ENCODE data around the gene TNIK.

The TNIK gene

DNA sequence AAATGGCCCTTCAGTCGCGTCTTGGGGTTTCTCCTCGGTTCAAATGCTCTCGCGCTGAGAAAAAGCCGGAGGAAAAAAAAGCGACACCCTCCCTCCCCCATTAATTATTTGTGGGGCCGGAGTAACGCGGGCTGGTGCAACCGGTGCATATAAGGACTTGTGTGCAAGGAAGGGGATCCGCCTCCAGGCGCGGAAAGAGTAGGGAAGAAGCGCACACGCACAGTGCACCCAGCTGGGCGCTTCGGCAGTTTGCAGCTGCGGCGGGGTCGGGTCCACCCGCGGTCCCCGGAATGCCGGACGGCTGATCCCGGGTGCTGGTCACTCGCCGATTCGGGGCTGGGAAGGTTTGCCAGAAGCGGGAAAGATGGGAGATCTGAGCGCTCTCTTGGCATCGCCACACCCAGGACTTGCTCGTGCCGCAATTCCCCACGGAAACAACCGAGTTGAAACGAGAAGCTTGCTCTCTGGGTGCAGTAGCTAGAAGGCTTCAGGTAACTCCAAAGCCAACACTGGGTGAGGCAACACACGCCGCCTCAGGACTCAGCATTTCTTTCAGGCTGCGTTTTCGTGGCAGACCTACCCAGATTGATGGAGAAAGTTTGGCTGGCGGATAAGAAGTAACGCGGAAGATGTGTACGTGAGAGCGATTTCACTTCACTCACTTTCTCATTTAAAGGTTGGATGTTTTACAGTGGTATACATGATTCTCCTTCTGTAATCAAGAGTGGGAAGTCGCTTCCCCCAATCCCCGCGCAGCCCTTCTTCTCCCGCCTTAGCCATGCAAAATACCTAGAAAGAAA is 720 bp upstream of the TNIK start:
- intact Hi-C loops (cut with DNase I; ENCODE audit: low total_unique reads) = loop anchor here (5.0 kb wide), 1 partner anchor 274 kb away; no protein-coding TSS in a partner anchor
- peak; percentile 36 to 80 for DNase-seq
- peak overlapping the region; percentile 77 to 81 for H3K27ac ChIP-seq

DNA sequence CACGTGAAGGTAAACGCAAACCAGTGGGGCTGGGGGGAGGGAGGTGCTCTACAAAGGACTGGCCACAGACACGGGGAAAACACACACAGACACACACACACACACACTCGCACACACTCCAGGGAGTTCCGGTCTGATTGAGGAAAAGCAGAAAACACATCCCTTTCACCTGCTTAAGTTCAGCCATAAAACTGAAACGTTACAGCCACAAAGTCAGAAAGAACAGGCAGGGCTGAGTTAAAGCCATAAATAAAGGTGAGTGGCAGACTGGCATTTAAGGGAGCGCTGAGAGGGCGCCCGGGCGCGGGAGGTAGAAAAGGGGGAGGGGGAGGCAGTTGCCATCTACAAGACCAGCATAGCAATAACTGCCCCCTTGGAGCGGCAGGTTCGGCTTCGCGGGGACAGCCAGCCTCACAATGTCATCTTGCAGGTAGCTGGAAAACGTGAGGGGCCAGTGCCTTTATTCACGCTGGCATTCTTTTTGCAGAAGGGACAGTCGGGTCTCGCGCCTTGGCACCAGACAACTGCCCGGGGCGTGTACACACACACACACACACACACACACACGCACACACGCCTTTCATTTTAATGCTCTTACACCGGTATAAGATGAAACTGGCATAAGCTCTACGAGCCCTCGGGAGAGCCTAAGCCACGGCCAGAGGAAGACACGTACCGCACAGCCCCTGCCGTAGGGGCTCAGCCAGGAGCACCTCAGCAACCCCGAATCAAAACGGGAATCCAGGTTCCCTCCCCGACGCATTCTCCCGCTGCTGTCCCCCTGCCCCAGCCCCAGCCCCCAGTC is 866 bp downstream of the TNIK start:
- peaks cover 0 to 25% (median 8%) of the 10 kb centered on the region in 4 donors for H3K4me1 ChIP-seq
- TF ChIP-seq, protein P1, sequence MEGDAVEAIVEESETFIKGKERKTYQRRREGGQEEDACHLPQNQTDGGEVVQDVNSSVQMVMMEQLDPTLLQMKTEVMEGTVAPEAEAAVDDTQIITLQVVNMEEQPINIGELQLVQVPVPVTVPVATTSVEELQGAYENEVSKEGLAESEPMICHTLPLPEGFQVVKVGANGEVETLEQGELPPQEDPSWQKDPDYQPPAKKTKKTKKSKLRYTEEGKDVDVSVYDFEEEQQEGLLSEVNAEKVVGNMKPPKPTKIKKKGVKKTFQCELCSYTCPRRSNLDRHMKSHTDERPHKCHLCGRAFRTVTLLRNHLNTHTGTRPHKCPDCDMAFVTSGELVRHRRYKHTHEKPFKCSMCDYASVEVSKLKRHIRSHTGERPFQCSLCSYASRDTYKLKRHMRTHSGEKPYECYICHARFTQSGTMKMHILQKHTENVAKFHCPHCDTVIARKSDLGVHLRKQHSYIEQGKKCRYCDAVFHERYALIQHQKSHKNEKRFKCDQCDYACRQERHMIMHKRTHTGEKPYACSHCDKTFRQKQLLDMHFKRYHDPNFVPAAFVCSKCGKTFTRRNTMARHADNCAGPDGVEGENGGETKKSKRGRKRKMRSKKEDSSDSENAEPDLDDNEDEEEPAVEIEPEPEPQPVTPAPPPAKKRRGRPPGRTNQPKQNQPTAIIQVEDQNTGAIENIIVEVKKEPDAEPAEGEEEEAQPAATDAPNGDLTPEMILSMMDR (IDR thresholded peaks at IDR 0.05) = no peak
- peak overlapping the region; percentile 83 to 92 for H3K4me3 ChIP-seq
- H3K27ac ChIP-seq = peak overlapping the region; percentile 77 to 81
- H3K27me3 ChIP-seq = no peaks in the 10 kb centered on the region
- intact Hi-C loops (cut with DNase I; ENCODE audit: low total_unique reads) = loop anchor here (10.0 kb wide), 1 partner anchor 115 kb away; no protein-coding TSS in a partner anchor
- H3K36me3 ChIP-seq = no peaks in the 10 kb centered on the region
- DNase-seq = peak in 1 of 2 donors; percentile 67
- H3K9me3 ChIP-seq = no peaks in the 10 kb centered on the region

More for the DNA sequence above, 720 bp upstream of the TNIK start:
- no peaks in the 10 kb centered on the region for H3K36me3 ChIP-seq
- H3K27me3 ChIP-seq = no peaks in the 10 kb centered on the region
- H3K4me3 ChIP-seq = peak overlapping the region; percentile 83 to 92
- H3K4me1 ChIP-seq = peaks cover 0 to 23% (median 8%) of the 10 kb centered on the region in 4 donors
- TF ChIP-seq, protein P1 (IDR thresholded peaks at IDR 0.05) = no peak
- no peaks in the 10 kb centered on the region for H3K9me3 ChIP-seq

DNA sequence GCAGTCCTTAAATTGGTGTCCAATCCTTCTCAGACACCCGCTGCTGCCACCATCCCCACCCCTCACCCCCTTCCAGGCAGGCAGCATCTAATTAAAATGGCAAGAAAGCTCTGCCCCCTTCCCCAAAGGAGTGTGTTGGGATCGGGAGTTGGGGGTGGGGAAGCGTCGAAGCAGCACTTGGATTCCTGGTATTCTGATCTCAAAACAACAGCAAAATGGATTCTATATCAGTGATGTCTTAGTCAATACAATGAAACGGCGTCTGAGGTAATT is 1.4 kb downstream of the TNIK start:
- intact Hi-C loops (cut with DNase I; ENCODE audit: low total_unique reads) = loop anchor here (10.0 kb wide), 1 partner anchor 114 kb away; no protein-coding TSS in a partner anchor
- TF ChIP-seq, protein P1 (IDR thresholded peaks at IDR 0.05) = no peak
- H3K4me1 ChIP-seq = peaks cover 0 to 25% (median 8%) of the 10 kb centered on the region in 4 donors
- H3K27ac ChIP-seq = peak overlapping the region; percentile 77 to 81
- peak overlapping the region; percentile 83 to 92 for H3K4me3 ChIP-seq
- H3K36me3 ChIP-seq = no peaks in the 10 kb centered on the region
- no peaks in the 10 kb centered on the region for H3K9me3 ChIP-seq
- no peak for DNase-seq
- no peaks in the 10 kb centered on the region for H3K27me3 ChIP-seq

DNA sequence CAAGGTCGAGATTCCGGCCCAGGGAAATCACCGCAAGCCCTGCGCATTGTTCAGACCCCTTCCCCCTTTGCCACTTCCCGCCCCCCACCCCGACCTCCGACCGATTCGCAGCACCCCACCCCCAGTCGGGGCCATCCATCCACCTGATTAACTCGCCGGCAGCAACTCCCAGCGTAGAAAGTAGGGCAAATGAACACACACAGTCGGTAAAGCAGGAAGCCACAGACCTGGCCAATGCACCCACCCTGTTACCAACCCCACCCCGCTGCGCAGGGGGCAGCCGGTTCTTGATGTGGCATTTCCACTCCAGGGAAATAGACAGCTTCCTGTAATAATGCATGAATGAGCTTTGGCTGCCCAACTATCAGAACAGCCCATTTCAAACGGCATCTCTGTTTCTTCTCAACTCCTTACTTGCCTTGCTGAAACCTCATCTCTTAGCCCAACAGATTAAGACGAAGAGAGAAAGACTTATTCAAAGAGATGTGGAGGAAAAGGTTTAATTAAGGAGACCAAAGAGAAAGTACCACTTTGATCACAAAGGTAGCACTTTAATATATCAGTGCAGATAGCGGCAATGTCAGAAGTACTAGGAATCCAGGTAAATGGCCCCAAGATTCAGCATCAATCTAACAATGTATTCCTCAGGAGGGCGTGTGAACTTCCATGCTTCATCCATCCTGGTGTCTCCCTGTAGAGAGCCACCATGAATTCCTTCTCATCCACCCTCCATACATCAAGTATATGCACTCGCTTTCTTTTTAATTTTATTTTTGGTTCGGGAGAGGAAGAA is 1.9 kb downstream of the TNIK start:
- Histone ChIP-seq H3K27ac (peak overlapping the region; percentile 32 to 77), H3K4me3 (peak overlapping the region; percentile 83 to 92), H3K36me3 (no peaks in the 10 kb centered on the region), H3K4me1 (peaks cover 0 to 25% (median 8%) of the 10 kb centered on the region in 4 donors), H3K9me3 (no peaks in the 10 kb centered on the region), H3K27me3 (no peaks in the 10 kb centered on the region)
- TF ChIP-seq, protein P1 (IDR thresholded peaks at IDR 0.05) = no peak
- no peak for DNase-seq
- intact Hi-C loops (cut with DNase I; ENCODE audit: low total_unique reads) = loop anchor here (10.0 kb wide), 1 partner anchor 113 kb away; no protein-coding TSS in a partner anchor

DNA sequence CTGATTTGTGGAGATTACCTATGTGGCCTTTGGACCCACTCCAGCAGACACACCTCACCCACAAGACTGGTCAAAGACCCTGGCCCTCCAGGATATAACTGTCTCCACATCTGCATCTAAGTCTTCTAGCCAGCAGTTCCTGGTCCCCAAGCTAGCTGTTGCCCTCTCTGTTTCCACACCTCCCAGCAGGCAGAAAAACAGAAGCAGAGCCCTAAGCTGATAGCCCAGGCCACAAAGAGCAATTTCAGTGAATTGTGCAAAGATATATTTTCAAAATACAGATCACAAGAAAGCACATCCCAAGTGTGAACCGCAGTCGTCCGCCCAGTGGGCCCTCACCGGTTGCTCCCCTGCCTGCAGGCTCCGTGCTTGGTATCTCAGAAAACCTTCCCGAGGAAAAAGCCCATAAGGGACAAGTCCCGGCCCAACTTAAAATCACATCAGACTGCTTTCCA is 2.6 kb downstream of the TNIK start:
- no peak for DNase-seq
- Histone ChIP-seq H3K27me3 (no peaks in the 10 kb centered on the region), H3K9me3 (no peaks in the 10 kb centered on the region), H3K27ac (peak overlapping the region; percentile 32 to 77), H3K4me1 (peaks cover 0 to 25% (median 8%) of the 10 kb centered on the region in 4 donors), H3K4me3 (peak overlapping the region; percentile 83 to 92), H3K36me3 (no peaks in the 10 kb centered on the region)
- intact Hi-C loops (cut with DNase I; ENCODE audit: low total_unique reads) = loop anchor here (10.0 kb wide), 1 partner anchor 113 kb away; no protein-coding TSS in a partner anchor
- TF ChIP-seq, protein P1 (IDR thresholded peaks at IDR 0.05) = no peak

Data from tibial artery (tissue), 4 donors.